Measurements from ENCODE around the gene ELK4.

ELK4 gene

GRCh38 chr1:205664399-205665017 lies 32.7 kb upstream of the ELK4 start:
- H3K9ac ChIP-seq (ENCODE audit: low read depth in 1 of 2, low read length in 2 of 2), result peak overlapping the region; percentile 27 to 51
- H3K4me3 ChIP-seq (ENCODE audit: low read depth in 1 of 2, low read length in 2 of 2), result peak overlapping the region; percentile 35 to 48
- H3K36me3 ChIP-seq (ENCODE audit: control insufficient read depth in 1 of 2, insufficient read depth in 2 of 2, low read length in 2 of 2), result peaks cover 0 to 8% of the 10 kb centered on the region in 2 donors
- peak overlapping the region; percentile 36 for H3K27ac ChIP-seq (ENCODE audit: low read depth, low read length)
- no peaks in the 10 kb centered on the region for H3K27me3 ChIP-seq (ENCODE audit: control insufficient read depth in 1 of 2, insufficient read depth in 2 of 2, low read length in 2 of 2)
- no peaks in the 10 kb centered on the region for H3K9me3 ChIP-seq (ENCODE audit: control insufficient read depth in 1 of 2, low read length in 2 of 2)
- peaks cover 55 to 59% of the 10 kb centered on the region in 2 donors for H3K4me1 ChIP-seq (ENCODE audit: control insufficient read depth in 1 of 2, insufficient read depth in 2 of 2, low read length in 2 of 2)

GRCh38 chr1:205663286-205663936 lies 31.6 kb upstream of the ELK4 start:
- H3K27me3 ChIP-seq (ENCODE audit: control insufficient read depth in 1 of 2, insufficient read depth in 2 of 2, low read length in 2 of 2), result no peaks in the 10 kb centered on the region
- peaks cover 44 to 48% of the 10 kb centered on the region in 2 donors for H3K4me1 ChIP-seq (ENCODE audit: control insufficient read depth in 1 of 2, insufficient read depth in 2 of 2, low read length in 2 of 2)
- no peak overlapping the region for H3K4me3 ChIP-seq (ENCODE audit: low read depth in 1 of 2, low read length in 2 of 2)
- H3K9ac ChIP-seq (ENCODE audit: low read depth in 1 of 2, low read length in 2 of 2), result no peak overlapping the region
- no peaks in the 10 kb centered on the region for H3K9me3 ChIP-seq (ENCODE audit: control insufficient read depth in 1 of 2, low read length in 2 of 2)
- no peak overlapping the region for H3K27ac ChIP-seq (ENCODE audit: low read depth, low read length)
- peaks cover 0 to 12% of the 10 kb centered on the region in 2 donors for H3K36me3 ChIP-seq (ENCODE audit: control insufficient read depth in 1 of 2, insufficient read depth in 2 of 2, low read length in 2 of 2)

- Histone ChIP-seq H3K27me3 (ENCODE audit: control insufficient read depth in 1 of 2, insufficient read depth in 2 of 2, low read length in 2 of 2) (no peaks in the 10 kb centered on the region), H3K4me3 (ENCODE audit: low read depth in 1 of 2, low read length in 2 of 2) (no peak overlapping the region), H3K9ac (ENCODE audit: low read depth in 1 of 2, low read length in 2 of 2) (no peak overlapping the region), H3K4me1 (ENCODE audit: control insufficient read depth in 1 of 2, insufficient read depth in 2 of 2, low read length in 2 of 2) (peaks cover 38 to 42% of the 10 kb centered on the region in 2 donors), H3K9me3 (ENCODE audit: control insufficient read depth in 1 of 2, low read length in 2 of 2) (no peaks in the 10 kb centered on the region), H3K27ac (ENCODE audit: low read depth, low read length) (no peak overlapping the region), H3K36me3 (ENCODE audit: control insufficient read depth in 1 of 2, insufficient read depth in 2 of 2, low read length in 2 of 2) (peaks cover 0 to 12% of the 10 kb centered on the region in 2 donors)
These were observed 31.0 kb upstream of the ELK4 start for GRCh38 chr1:205662791-205663190.

GRCh38 chr1:205662135-205662738 lies 30.4 kb upstream of the ELK4 start:
- Histone ChIP-seq H3K36me3 (ENCODE audit: control insufficient read depth in 1 of 2, insufficient read depth in 2 of 2, low read length in 2 of 2) (peaks cover 0 to 12% of the 10 kb centered on the region in 2 donors), H3K27ac (ENCODE audit: low read depth, low read length) (no peak overlapping the region), H3K9ac (ENCODE audit: low read depth in 1 of 2, low read length in 2 of 2) (no peak overlapping the region), H3K27me3 (ENCODE audit: control insufficient read depth in 1 of 2, insufficient read depth in 2 of 2, low read length in 2 of 2) (no peaks in the 10 kb centered on the region), H3K4me3 (ENCODE audit: low read depth in 1 of 2, low read length in 2 of 2) (no peak overlapping the region), H3K4me1 (ENCODE audit: control insufficient read depth in 1 of 2, insufficient read depth in 2 of 2, low read length in 2 of 2) (peaks cover 36 to 39% of the 10 kb centered on the region in 2 donors), H3K9me3 (ENCODE audit: control insufficient read depth in 1 of 2, low read length in 2 of 2) (no peaks in the 10 kb centered on the region)

- Histone ChIP-seq H3K4me1 (ENCODE audit: control insufficient read depth in 1 of 2, insufficient read depth in 2 of 2, low read length in 2 of 2) (peaks cover 32 to 33% of the 10 kb centered on the region in 2 donors), H3K36me3 (ENCODE audit: control insufficient read depth in 1 of 2, insufficient read depth in 2 of 2, low read length in 2 of 2) (peaks cover 0 to 12% of the 10 kb centered on the region in 2 donors), H3K9ac (ENCODE audit: low read depth in 1 of 2, low read length in 2 of 2) (no peak overlapping the region), H3K9me3 (ENCODE audit: control insufficient read depth in 1 of 2, low read length in 2 of 2) (no peaks in the 10 kb centered on the region), H3K4me3 (ENCODE audit: low read depth in 1 of 2, low read length in 2 of 2) (no peak overlapping the region), H3K27me3 (ENCODE audit: control insufficient read depth in 1 of 2, insufficient read depth in 2 of 2, low read length in 2 of 2) (no peaks in the 10 kb centered on the region), H3K27ac (ENCODE audit: low read depth, low read length) (no peak overlapping the region)
These were observed 29.8 kb upstream of the ELK4 start for GRCh38 chr1:205661429-205662134.

- Histone ChIP-seq H3K36me3 (ENCODE audit: control insufficient read depth in 1 of 2, insufficient read depth in 2 of 2, low read length in 2 of 2) (peaks cover 0 to 16% of the 10 kb centered on the region in 2 donors), H3K4me1 (ENCODE audit: control insufficient read depth in 1 of 2, insufficient read depth in 2 of 2, low read length in 2 of 2) (peaks cover 20 to 21% of the 10 kb centered on the region in 2 donors), H3K4me3 (ENCODE audit: low read depth in 1 of 2, low read length in 2 of 2) (no peak overlapping the region), H3K27ac (ENCODE audit: low read depth, low read length) (no peak overlapping the region), H3K9ac (ENCODE audit: low read depth in 1 of 2, low read length in 2 of 2) (no peak overlapping the region), H3K27me3 (ENCODE audit: control insufficient read depth in 1 of 2, insufficient read depth in 2 of 2, low read length in 2 of 2) (no peaks in the 10 kb centered on the region), H3K9me3 (ENCODE audit: control insufficient read depth in 1 of 2, low read length in 2 of 2) (no peaks in the 10 kb centered on the region)
These were observed 28.6 kb upstream of the ELK4 start for GRCh38 chr1:205660361-205660760.

- no peak overlapping the region for H3K27ac ChIP-seq (ENCODE audit: low read depth, low read length)
- no peak overlapping the region for H3K9ac ChIP-seq (ENCODE audit: low read depth in 1 of 2, low read length in 2 of 2)
- H3K9me3 ChIP-seq (ENCODE audit: control insufficient read depth in 1 of 2, low read length in 2 of 2), result no peaks in the 10 kb centered on the region
- H3K36me3 ChIP-seq (ENCODE audit: control insufficient read depth in 1 of 2, insufficient read depth in 2 of 2, low read length in 2 of 2), result peaks cover 0 to 17% of the 10 kb centered on the region in 2 donors
- H3K27me3 ChIP-seq (ENCODE audit: control insufficient read depth in 1 of 2, insufficient read depth in 2 of 2, low read length in 2 of 2), result no peaks in the 10 kb centered on the region
- H3K4me1 ChIP-seq (ENCODE audit: control insufficient read depth in 1 of 2, insufficient read depth in 2 of 2, low read length in 2 of 2), result peaks cover 7 to 8% of the 10 kb centered on the region in 2 donors
- H3K4me3 ChIP-seq (ENCODE audit: low read depth in 1 of 2, low read length in 2 of 2), result no peak overlapping the region
These were observed 27.3 kb upstream of the ELK4 start for GRCh38 chr1:205658943-205659581.

GRCh38 chr1:205656236-205656635 lies 24.4 kb upstream of the ELK4 start:
- H3K27me3 ChIP-seq (ENCODE audit: control insufficient read depth in 1 of 2, insufficient read depth in 2 of 2, low read length in 2 of 2), result no peaks in the 10 kb centered on the region
- H3K9ac ChIP-seq (ENCODE audit: low read depth in 1 of 2, low read length in 2 of 2), result no peak overlapping the region
- no peaks in the 10 kb centered on the region for H3K9me3 ChIP-seq (ENCODE audit: control insufficient read depth in 1 of 2, low read length in 2 of 2)
- peaks cover 0 to 14% of the 10 kb centered on the region in 2 donors for H3K36me3 ChIP-seq (ENCODE audit: control insufficient read depth in 1 of 2, insufficient read depth in 2 of 2, low read length in 2 of 2)
- H3K4me1 ChIP-seq (ENCODE audit: control insufficient read depth in 1 of 2, insufficient read depth in 2 of 2, low read length in 2 of 2), result no peaks in the 10 kb centered on the region
- H3K27ac ChIP-seq (ENCODE audit: low read depth, low read length), result no peak overlapping the region
- H3K4me3 ChIP-seq (ENCODE audit: low read depth in 1 of 2, low read length in 2 of 2), result no peak overlapping the region

- Histone ChIP-seq H3K27me3 (ENCODE audit: control insufficient read depth in 1 of 2, insufficient read depth in 2 of 2, low read length in 2 of 2) (no peaks in the 10 kb centered on the region), H3K4me1 (ENCODE audit: control insufficient read depth in 1 of 2, insufficient read depth in 2 of 2, low read length in 2 of 2) (no peaks in the 10 kb centered on the region), H3K36me3 (ENCODE audit: control insufficient read depth in 1 of 2, insufficient read depth in 2 of 2, low read length in 2 of 2) (peaks cover 0 to 5% of the 10 kb centered on the region in 2 donors), H3K4me3 (ENCODE audit: low read depth in 1 of 2, low read length in 2 of 2) (no peak overlapping the region), H3K9ac (ENCODE audit: low read depth in 1 of 2, low read length in 2 of 2) (no peak overlapping the region), H3K9me3 (ENCODE audit: control insufficient read depth in 1 of 2, low read length in 2 of 2) (no peaks in the 10 kb centered on the region), H3K27ac (ENCODE audit: low read depth, low read length) (no peak overlapping the region)
These were observed 21.2 kb upstream of the ELK4 start for GRCh38 chr1:205652984-205653383.
